DND-41 (cell line): ENCODE measurements around the gene CCDC24.

ENCODE experiments used
- ATAC-seq: fragments of 200-7000 bp; cut with Tn5 transposase; 3 replicates; pipeline ENCODE4 v1.9.1; 2021; ENCODE audit warnings: low read depth; ENCODE audit not compliant: insufficient read depth
- DNase-seq: peaks from one replicate; pipeline ENCODE4 v3.0.0-alpha.2; 2020
- H2AFZ ChIP-seq: 2 replicates; pipeline ENCODE4 v1.6.0; 2012; ENCODE audit warnings: low read depth, low read length
- H3K27ac ChIP-seq: 2 replicates; pipeline ENCODE4 v1.5.1; 2012; ENCODE audit warnings: low read length, inconsistent platforms
- H3K27me3 ChIP-seq: fragments of 200-600 bp; sonication (generic); 2 replicates; pipeline ENCODE4 v1.6.0; 2012; ENCODE audit warnings: low read length, mild to moderate bottlenecking, inconsistent platforms; ENCODE audit not compliant: insufficient read depth, poor library complexity
- H3K36me3 ChIP-seq: 2 replicates; pipeline ENCODE4 v1.5.1; 2012; ENCODE audit warnings: low read length, inconsistent platforms; ENCODE audit not compliant: insufficient read depth
- H3K4me1 ChIP-seq: 2 replicates; pipeline ENCODE4 v1.5.1; 2012; ENCODE audit warnings: mild to moderate bottlenecking, low read length; ENCODE audit not compliant: insufficient read depth
- H3K4me2 ChIP-seq: 2 replicates; pipeline ENCODE4 v1.6.0; 2012; ENCODE audit warnings: mild to moderate bottlenecking, moderate library complexity, low read length, inconsistent platforms; ENCODE audit not compliant: insufficient read depth
- H3K4me3 ChIP-seq, 2 experiments: fragments of 200-600 bp in 1 of 2; shearing (Covaris generic) in 1 of 2; 2 replicates each; pipeline ENCODE4 v1.5.1; 2012 to 2016; ENCODE audit warnings: inconsistent platforms in 2 of 2, low read length in 2 of 2, mild to moderate bottlenecking in 2 of 2, low read depth in 1 of 2, moderate library complexity in 1 of 2
- H3K79me2 ChIP-seq: 2 replicates; pipeline ENCODE4 v1.6.0; 2012; ENCODE audit warnings: low read length, inconsistent platforms; ENCODE audit not compliant: insufficient read depth
- H3K9ac ChIP-seq: 2 replicates; pipeline ENCODE4 v1.6.0; 2012; ENCODE audit warnings: low read depth, mild to moderate bottlenecking, inconsistent platforms, low read length, moderate library complexity
- H3K9me3 ChIP-seq: 2 replicates; pipeline ENCODE4 v1.5.1; 2012; ENCODE audit warnings: low read length, moderate library complexity, mild to moderate bottlenecking, inconsistent platforms; ENCODE audit not compliant: insufficient read depth, severe bottlenecking
- H4K20me1 ChIP-seq: 2 replicates; pipeline ENCODE4 v1.6.0; 2012; ENCODE audit warnings: low read length; ENCODE audit not compliant: insufficient read depth
- CTCF ChIP-seq: IDR thresholded peaks from 2 replicates; pipeline ENCODE4 v1.5.1; 2012; ENCODE audit warnings: borderline replicate concordance, low read length, moderate library complexity, mild to moderate bottlenecking; ENCODE audit not compliant: poor library complexity, severe bottlenecking; ENCODE audit errors: extremely low read depth
- EZH2 ChIP-seq: IDR thresholded peaks from 3 replicates; pipeline ENCODE4 v1.6.1; 2012; ENCODE audit warnings: borderline replicate concordance, low read depth, mild to moderate bottlenecking, moderate library complexity, low read length, inconsistent platforms; ENCODE audit not compliant: severe bottlenecking

The CCDC24 gene

GRCh38 chr1:43957407-43958040, 33.9 kb upstream of the CCDC24 start:
- Histone ChIP-seq H3K27me3 (no peaks in the 10 kb centered on the region), H3K79me2 (0 out of 2 replicates have a peak, but pooled peaks cover 4% of the 10 kb centered on the region), H3K4me2 (no peak overlapping the region), H4K20me1 (peaks cover 9% of the 10 kb centered on the region; the same call in 1 of the 2 replicates), H3K9me3 (no peaks in the 10 kb centered on the region), H3K9ac (no peak overlapping the region), H3K27ac (no peak overlapping the region), H3K4me3 (no peak overlapping the region), H3K4me1 (no peaks in the 10 kb centered on the region), H3K36me3 (peaks cover 43% of the 10 kb centered on the region), H2AFZ (no peak overlapping the region)
- no peak for ATAC-seq
- DNase-seq: no peak
- TF ChIP-seq EZH2: no peak
- no peak for TF ChIP-seq CTCF

GRCh38 chr1:43958351-43959255, 32.8 kb upstream of the CCDC24 start:
- Histone ChIP-seq H3K27ac (no peak overlapping the region), H3K4me2 (no peak overlapping the region), H3K4me3 (no peak overlapping the region), H2AFZ (no peak overlapping the region), H3K9ac (no peak overlapping the region), H3K79me2 (no peaks in the 10 kb centered on the region), H3K36me3 (peaks cover 47% of the 10 kb centered on the region), H3K4me1 (no peaks in the 10 kb centered on the region), H3K27me3 (no peaks in the 10 kb centered on the region), H3K9me3 (no peaks in the 10 kb centered on the region), H4K20me1 (peaks cover 4% of the 10 kb centered on the region; the same call in 1 of the 2 replicates)
- DNase-seq: no peak
- no peak for TF ChIP-seq CTCF
- TF ChIP-seq EZH2: no peak
- no peak for ATAC-seq

- no peak for ATAC-seq
- H3K27ac ChIP-seq: no peak overlapping the region
Observed at GRCh38 chr1:43960798-43961197, 30.6 kb upstream of the CCDC24 start.

More at GRCh38 chr1:43960798-43961197, 30.6 kb upstream of the CCDC24 start:
- no peaks in the 10 kb centered on the region for H3K9me3 ChIP-seq
- DNase-seq: no peak
- H2AFZ ChIP-seq: no peak overlapping the region
- H3K79me2 ChIP-seq: no peaks in the 10 kb centered on the region
- no peaks in the 10 kb centered on the region for H3K4me1 ChIP-seq
- H3K36me3 ChIP-seq: peaks cover 47% of the 10 kb centered on the region
- no peaks in the 10 kb centered on the region for H4K20me1 ChIP-seq
- H3K9ac ChIP-seq: no peak overlapping the region
- no peak overlapping the region for H3K4me3 ChIP-seq
- no peak for TF ChIP-seq EZH2
- TF ChIP-seq CTCF: no peak
- H3K27me3 ChIP-seq: no peaks in the 10 kb centered on the region
- H3K4me2 ChIP-seq: no peak overlapping the region
